CD4-positive, alpha-beta T cell (primary cell): Measurements from ENCODE around the gene CSAD. TPM values are rescaled to one million over a fixed set of nuclear protein-coding genes. Genes with fewer than 3 reads are reported as not detected.

Experiments
- ATAC-seq: fragments of 200-7000 bp; cut with Tn5 transposase; one replicate; pipeline ENCODE4 v1.10.0; 2022; ENCODE audit warnings: mild to moderate bottlenecking; ENCODE audit not compliant: poor library complexity
- CTCF ChIA-PET: fragments of 350-600 bp; sonication (Branson Sonifier 250); formaldehyde crosslinking; loops from one replicate; lab custom pipeline; 2021; ENCODE audit warnings: antibody characterized with exemption, inconsistent platforms; lab: Charles Lee
- POLR2A ChIA-PET: fragments of 350-600 bp; sonication (Branson Sonifier 250); formaldehyde crosslinking; loops from one replicate; lab custom pipeline; 2021; ENCODE audit warnings: antibody characterized with exemption, inconsistent platforms; lab: Charles Lee
- DNase-seq, 14 experiments: peaks; one replicate each; pipeline ENCODE4 v3.0.0-alpha.2; 2013 to 2020; ENCODE audit warnings: mixed read lengths in 2 of 14
- H3K27ac ChIP-seq, 2 donors: one replicate each; pipeline versions ENCODE4 v1.5.1 to v1.7.0; 2013; ENCODE audit warnings: low read length in 2 of 2, low read depth in 1 of 2, mild to moderate bottlenecking in 1 of 2
- H3K27me3 ChIP-seq, 2 experiments: 1 replicate in 1 of 2; 2 replicates in 1 of 2; pipeline versions ENCODE4 v1.6.1 to v1.7.0; 2013; ENCODE audit warnings: low read length in 2 of 2, control low read depth in 1 of 2, mild to moderate bottlenecking in 1 of 2, moderate library complexity in 1 of 2; ENCODE audit not compliant: insufficient read depth in 2 of 2, control insufficient read depth in 1 of 2
- H3K36me3 ChIP-seq: one replicate; pipeline ENCODE4 v1.6.1; 2013; ENCODE audit warnings: low read length, control low read depth; ENCODE audit not compliant: insufficient read depth
- H3K4me1 ChIP-seq: one replicate; pipeline ENCODE4 v1.6.1; 2013; ENCODE audit warnings: low read length, control low read depth; ENCODE audit not compliant: insufficient read depth
- H3K4me3 ChIP-seq: one replicate; pipeline ENCODE4 v1.5.1; 2013; ENCODE audit warnings: mild to moderate bottlenecking, low read length, moderate library complexity
- H3K9me3 ChIP-seq, 2 experiments: 1 replicate in 1 of 2; 2 replicates in 1 of 2; pipeline versions ENCODE4 v1.6.1 to v1.7.0; 2013; ENCODE audit warnings: low read length in 2 of 2, mild to moderate bottlenecking in 2 of 2, control low read depth in 1 of 2, moderate library complexity in 1 of 2; ENCODE audit not compliant: control insufficient read depth in 1 of 2, insufficient read depth in 1 of 2
- H3K27ac Mint-ChIP-seq: one replicate; pipeline ENCODE4 v1.8.0; 2020; ENCODE audit warnings: mixed read lengths
- H3K27me3 Mint-ChIP-seq: one replicate; pipeline ENCODE4 v1.8.0; 2021; ENCODE audit warnings: mixed read lengths
- H3K36me3 Mint-ChIP-seq: one replicate; pipeline ENCODE4 v1.8.0; 2021; ENCODE audit warnings: low read depth, mixed read lengths
- H3K4me1 Mint-ChIP-seq: one replicate; pipeline ENCODE4 v1.8.0; 2021; ENCODE audit warnings: low read depth, mixed read lengths
- H3K4me3 Mint-ChIP-seq: one replicate; pipeline ENCODE4 v1.8.0; 2020; ENCODE audit warnings: mild to moderate bottlenecking, mixed read lengths
- H3K9me3 Mint-ChIP-seq: one replicate; pipeline ENCODE4 v1.8.0; 2020; ENCODE audit warnings: mixed read lengths
- CTCF ChIP-seq: fragments of 200-600 bp; IDR thresholded peaks from one replicate; pipeline ENCODE4 v1.8.0; 2022; ENCODE audit warnings: antibody characterized with exemption, mild to moderate bottlenecking
- intact Hi-C, 2 experiments: fragments of 100-400 bp; cut with DNase I in 1 of 2; cut with micrococcal nuclease in 1 of 2; formaldehyde crosslinking; loops; one replicate each; pipeline versions ENCODE4 v1.15.1 to v1.9.0; 2023 to 2025; cut with DNase I, micrococcal nuclease
- total RNA-seq, 174 experiments: library from RNA in 2 of 174; stranded (reverse) in 2 of 174; gene quantifications; one replicate each; pipeline ENCODE4 v1.2.3 and lab custom pipeline; 2021 to 2026

CSAD gene
- total RNA-seq, 2 experiments from 2014 or later = 56.7 to 57.3 TPM

GRCh38 chr12:53200107-53200457 is 19.4 kb upstream of the CSAD start:
- Mint-ChIP-seq H3K27me3 (no peaks in the 10 kb centered on the region), H3K36me3 (peaks cover 66% of the 10 kb centered on the region), H3K4me1 (peaks cover 81% of the 10 kb centered on the region), H3K9me3 (no peaks in the 10 kb centered on the region), H3K27ac (peak overlapping the region; percentile 88), H3K4me3 (peak overlapping the region; percentile 64)
- Histone ChIP-seq H3K4me1 (peaks cover 85% of the 10 kb centered on the region), H3K36me3 (peaks cover 49% of the 10 kb centered on the region), H3K4me3 (no peak overlapping the region), H3K27ac (peak overlapping the region; percentile 31 to 63), H3K27me3 (no peaks in the 10 kb centered on the region), H3K9me3 (no peaks in the 10 kb centered on the region)
- CTCF ChIA-PET = interaction anchor here (1.1 to 4.5 kb wide), 3 partner anchors 13 to 134 kb away, joined by 3 to 32 read pairs (median 12); no protein-coding TSS in a partner anchor
- no peak for TF ChIP-seq CTCF
- DNase-seq (no peak), ATAC-seq (no peak)
- POLR2A ChIA-PET = interaction anchor here (1.0 to 5.0 kb wide), 6 partner anchors 9 to 121 kb away, joined by 3 to 53 read pairs (median 12); partner anchors contain the start of genes CSAD, SPRYD3 and ZNF740
- intact Hi-C loops = no loop called here

- POLR2A ChIA-PET = interaction anchor here (1.2 to 5.0 kb wide), 7 partner anchors 9 to 120 kb away, joined by 5 to 53 read pairs (median 18); partner anchors contain the start of genes CSAD, ITGB7, SPRYD3 and ZNF740
- intact Hi-C loops = loop anchor here in 1 of 2 experiments (2.0 to 10.0 kb wide), 2 partner anchors 19 to 135 kb away; partner anchors contain the start of genes CSAD and ZNF740
- no peak for TF ChIP-seq CTCF
- H3K4me3 ChIP-seq = no peak overlapping the region
- CTCF ChIA-PET = interaction anchor here (1.0 to 4.5 kb wide), 5 partner anchors 13 to 134 kb away, joined by 3 to 32 read pairs (median 3); partner anchors contain the start of gene AAAS
- H3K27me3 Mint-ChIP-seq = no peaks in the 10 kb centered on the region
- peak overlapping the region; percentile 31 to 63 for H3K27ac ChIP-seq
- ATAC-seq (no peak), DNase-seq (no peak)
- peak overlapping the region; percentile 64 for H3K4me3 Mint-ChIP-seq
- no peaks in the 10 kb centered on the region for H3K9me3 Mint-ChIP-seq
- peaks cover 81% of the 10 kb centered on the region for H3K4me1 Mint-ChIP-seq
- H3K9me3 ChIP-seq = no peaks in the 10 kb centered on the region
- H3K27ac Mint-ChIP-seq = peak overlapping the region; percentile 88
- H3K36me3 ChIP-seq = peaks cover 53% of the 10 kb centered on the region
- H3K36me3 Mint-ChIP-seq = peaks cover 70% of the 10 kb centered on the region
- H3K4me1 ChIP-seq = peaks cover 81% of the 10 kb centered on the region
- no peaks in the 10 kb centered on the region for H3K27me3 ChIP-seq
Measured at GRCh38 chr12:53199700-53200099, 19.0 kb upstream of the CSAD start.

- H3K4me3 Mint-ChIP-seq = peak overlapping the region; percentile 81
- peak overlapping the region; percentile 88 for H3K27ac Mint-ChIP-seq
- peaks cover 75% of the 10 kb centered on the region for H3K4me1 Mint-ChIP-seq
- POLR2A ChIA-PET = interaction anchor here (0.6 to 5.0 kb wide), 14 partner anchors 10 to 834 kb away, joined by 3 to 53 read pairs (median 4); partner anchors contain the start of genes AAAS, CSAD, ESPL1 and ITGB7
- DNase-seq = peak in 8 of 14 experiments; percentile 25 to 69 (median 52)
- H3K36me3 Mint-ChIP-seq = peaks cover 77% of the 10 kb centered on the region
- CTCF ChIA-PET = interaction anchor here (0.7 to 4.5 kb wide), 8 partner anchors 8 to 123 kb away, joined by 3 to 32 read pairs (median 3); partner anchors contain the start of gene AAAS
- peaks cover 78% of the 10 kb centered on the region for H3K4me1 ChIP-seq
- peak overlapping the region; percentile 69 to 73 for H3K27ac ChIP-seq
- peak; percentile 71 for ATAC-seq
- H3K9me3 ChIP-seq = no peaks in the 10 kb centered on the region
- no peaks in the 10 kb centered on the region for H3K27me3 ChIP-seq
- H3K4me3 ChIP-seq = peak overlapping the region; percentile 19
- intact Hi-C loops = loop anchor here in 1 of 2 experiments (1.0 to 10.0 kb wide), 3 partner anchors 18 to 134 kb away; partner anchors contain the start of genes CSAD and ZNF740
- H3K27me3 Mint-ChIP-seq = no peaks in the 10 kb centered on the region
- H3K36me3 ChIP-seq = peaks cover 61% of the 10 kb centered on the region
- TF ChIP-seq CTCF = no peak
- H3K9me3 Mint-ChIP-seq = no peaks in the 10 kb centered on the region
Measured at GRCh38 chr12:53198486-53199110, 17.9 kb upstream of the CSAD start.
